ENCODE measurements around the gene NDUFAB1.
"Not testable (repeated sequence)": the region's sequence is repeated elsewhere in the genome, so short reads cannot be mapped to it uniquely, and the experiment has no call there.

NDUFAB1 gene

DNA sequence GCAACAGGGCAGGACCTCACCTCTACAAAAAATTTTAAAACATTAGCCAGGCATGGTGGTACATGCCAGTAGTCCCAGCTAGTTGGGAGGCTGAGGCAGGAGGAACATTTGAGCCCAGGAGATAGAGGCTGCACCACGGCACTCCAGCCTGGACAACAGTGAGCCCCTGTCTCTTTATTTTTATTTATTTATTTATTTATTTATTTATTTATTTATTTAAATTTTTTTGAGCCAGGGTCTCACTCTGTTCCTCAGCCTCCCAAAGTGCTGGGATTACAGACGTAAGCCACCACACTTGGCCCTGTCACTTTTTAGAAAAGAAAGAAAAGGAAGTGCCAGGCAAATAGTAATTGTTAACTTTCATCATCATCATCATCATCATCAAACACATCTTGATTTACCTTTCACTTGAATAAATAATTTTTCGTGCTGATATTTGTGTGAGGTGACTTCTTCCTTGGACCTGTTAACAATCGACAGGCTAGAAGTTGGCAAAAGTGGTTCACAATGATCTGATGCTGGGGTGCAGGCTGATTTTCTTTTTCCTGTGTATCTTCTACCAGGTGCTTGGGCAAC, 38.4 kb upstream of the NDUFAB1 start:
- TF ChIP-seq, protein P1, sequence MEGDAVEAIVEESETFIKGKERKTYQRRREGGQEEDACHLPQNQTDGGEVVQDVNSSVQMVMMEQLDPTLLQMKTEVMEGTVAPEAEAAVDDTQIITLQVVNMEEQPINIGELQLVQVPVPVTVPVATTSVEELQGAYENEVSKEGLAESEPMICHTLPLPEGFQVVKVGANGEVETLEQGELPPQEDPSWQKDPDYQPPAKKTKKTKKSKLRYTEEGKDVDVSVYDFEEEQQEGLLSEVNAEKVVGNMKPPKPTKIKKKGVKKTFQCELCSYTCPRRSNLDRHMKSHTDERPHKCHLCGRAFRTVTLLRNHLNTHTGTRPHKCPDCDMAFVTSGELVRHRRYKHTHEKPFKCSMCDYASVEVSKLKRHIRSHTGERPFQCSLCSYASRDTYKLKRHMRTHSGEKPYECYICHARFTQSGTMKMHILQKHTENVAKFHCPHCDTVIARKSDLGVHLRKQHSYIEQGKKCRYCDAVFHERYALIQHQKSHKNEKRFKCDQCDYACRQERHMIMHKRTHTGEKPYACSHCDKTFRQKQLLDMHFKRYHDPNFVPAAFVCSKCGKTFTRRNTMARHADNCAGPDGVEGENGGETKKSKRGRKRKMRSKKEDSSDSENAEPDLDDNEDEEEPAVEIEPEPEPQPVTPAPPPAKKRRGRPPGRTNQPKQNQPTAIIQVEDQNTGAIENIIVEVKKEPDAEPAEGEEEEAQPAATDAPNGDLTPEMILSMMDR (IDR thresholded peaks at IDR 0.05), result no peak
- Histone ChIP-seq H3K9me3 (no peaks in the 10 kb centered on the region), H3K4me3 (no peak overlapping the region), H3K27ac (no peak overlapping the region), H3K36me3 (peaks cover 27 to 58% (median 47%) of the 10 kb centered on the region in 3 donors), H3K27me3 (no peaks in the 10 kb centered on the region), H3K4me1 (peaks cover 0 to under 1% (median 0%) of the 10 kb centered on the region in 4 donors)
- DNase-seq, result no peak
- intact Hi-C loops (cut with DNase I; ENCODE audit: low total_unique reads), result no loop called here

DNA sequence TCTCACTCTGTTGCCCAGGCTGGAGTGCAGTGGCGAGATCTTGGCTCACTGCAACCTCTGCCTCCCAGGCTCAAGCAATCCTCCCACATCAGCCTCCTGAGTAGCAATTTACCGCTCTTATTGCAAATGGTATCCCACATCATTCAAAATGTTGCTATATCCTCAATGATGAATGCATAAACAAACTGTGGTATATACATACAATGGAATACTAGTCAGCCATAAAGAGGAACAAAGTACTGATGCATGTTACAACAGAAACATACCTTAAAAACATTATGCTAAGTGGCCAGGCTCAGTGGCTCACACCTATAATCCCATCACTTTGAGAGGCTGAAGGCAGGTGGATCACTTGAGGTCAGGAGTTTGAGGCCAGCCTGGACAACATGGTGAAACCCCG, 35.8 kb upstream of the NDUFAB1 start:
- H3K4me1 ChIP-seq; H3K9me3 ChIP-seq; H3K27ac ChIP-seq; DNase-seq; H3K4me3 ChIP-seq; H3K27me3 ChIP-seq; intact Hi-C loops (cut with DNase I; ENCODE audit: low total_unique reads): not testable (repeated sequence)
- H3K36me3 ChIP-seq, result peaks cover 21 to 70% (median 59%) of the 10 kb centered on the region in 3 donors

DNA sequence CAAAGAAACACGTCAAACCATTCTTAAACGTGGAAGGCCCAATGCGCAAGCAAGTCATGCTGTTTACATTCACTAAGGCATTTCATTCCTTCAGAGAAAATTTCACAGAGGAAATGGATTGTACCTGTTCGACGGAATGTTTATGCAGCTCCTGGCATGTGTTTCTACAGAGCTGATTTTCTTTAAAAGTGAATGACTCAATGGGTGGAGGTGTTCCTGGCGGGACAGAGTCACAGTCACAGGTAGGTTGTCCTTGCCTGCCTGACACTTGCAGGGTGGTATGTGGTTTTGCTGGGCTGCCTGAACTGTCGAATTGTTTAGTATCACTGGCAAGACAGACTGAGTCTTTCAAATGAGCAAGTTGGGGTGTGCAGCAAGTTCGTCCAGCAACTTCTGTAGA, 33.4 kb upstream of the NDUFAB1 start:
- H3K27me3 ChIP-seq, result no peaks in the 10 kb centered on the region
- DNase-seq, result no peak
- H3K36me3 ChIP-seq, result peaks cover 33 to 73% (median 65%) of the 10 kb centered on the region in 3 donors
- H3K4me1 ChIP-seq, result no peaks in the 10 kb centered on the region
- H3K4me3 ChIP-seq, result no peak overlapping the region
- no peak overlapping the region for H3K27ac ChIP-seq
- TF ChIP-seq, protein P1 (IDR thresholded peaks at IDR 0.05), result no peak
- H3K9me3 ChIP-seq, result no peaks in the 10 kb centered on the region
- intact Hi-C loops (cut with DNase I; ENCODE audit: low total_unique reads), result no loop called here

DNA sequence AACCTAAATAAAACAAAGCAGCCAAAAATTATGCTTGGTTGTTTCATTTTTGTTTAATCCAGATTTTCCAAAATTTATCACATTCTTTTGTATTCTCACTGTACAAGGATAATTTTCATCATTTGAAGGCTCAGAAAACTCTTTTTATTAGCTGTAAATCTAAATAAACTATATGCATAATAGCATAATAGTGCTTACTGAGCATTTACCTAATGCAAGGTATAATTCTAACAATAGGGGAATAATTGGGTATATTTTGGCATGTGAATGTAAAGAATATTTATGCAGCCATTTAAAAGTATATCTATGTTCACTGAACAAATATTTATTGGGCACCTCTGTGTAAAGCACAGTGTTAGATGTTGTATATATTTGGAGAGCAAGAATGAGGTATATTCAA, 28.0 kb upstream of the NDUFAB1 start:
- TF ChIP-seq, protein P1 (IDR thresholded peaks at IDR 0.05), result no peak
- Histone ChIP-seq H3K9me3 (no peaks in the 10 kb centered on the region), H3K36me3 (peaks cover 60 to 90% (median 79%) of the 10 kb centered on the region in 3 donors), H3K27me3 (no peaks in the 10 kb centered on the region), H3K4me3 (no peak overlapping the region), H3K4me1 (no peaks in the 10 kb centered on the region), H3K27ac (no peak overlapping the region)
- intact Hi-C loops (cut with DNase I; ENCODE audit: low total_unique reads), result no loop called here
- no peak for DNase-seq

DNA sequence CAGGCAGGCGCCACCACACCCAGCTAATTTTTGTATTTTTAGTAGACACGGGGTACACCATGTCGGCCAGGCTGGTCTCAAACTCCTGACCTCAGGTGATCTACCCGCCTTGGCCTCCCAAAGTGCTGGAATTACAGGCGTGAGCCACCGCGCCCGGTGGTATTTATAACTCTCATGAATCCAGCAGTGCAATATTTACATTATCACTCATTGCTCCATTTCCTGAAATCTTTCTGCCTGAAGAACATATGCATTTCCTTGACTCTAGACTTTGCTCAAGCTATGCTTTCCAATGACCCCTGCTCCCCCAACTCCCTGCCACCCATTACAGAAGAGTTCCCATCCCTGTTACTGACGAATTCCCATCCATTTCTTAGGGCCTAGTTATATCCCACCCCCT, 19.7 kb upstream of the NDUFAB1 start:
- intact Hi-C loops (cut with DNase I; ENCODE audit: low total_unique reads), result no loop called here
- Histone ChIP-seq H3K36me3 (peaks cover 34 to 75% (median 40%) of the 10 kb centered on the region in 3 donors), H3K9me3 (no peaks in the 10 kb centered on the region), H3K27ac (no peak overlapping the region), H3K4me1 (no peaks in the 10 kb centered on the region), H3K27me3 (no peaks in the 10 kb centered on the region), H3K4me3 (no peak overlapping the region)
- no peak for DNase-seq
- TF ChIP-seq, protein P1 (IDR thresholded peaks at IDR 0.05), result no peak

DNA sequence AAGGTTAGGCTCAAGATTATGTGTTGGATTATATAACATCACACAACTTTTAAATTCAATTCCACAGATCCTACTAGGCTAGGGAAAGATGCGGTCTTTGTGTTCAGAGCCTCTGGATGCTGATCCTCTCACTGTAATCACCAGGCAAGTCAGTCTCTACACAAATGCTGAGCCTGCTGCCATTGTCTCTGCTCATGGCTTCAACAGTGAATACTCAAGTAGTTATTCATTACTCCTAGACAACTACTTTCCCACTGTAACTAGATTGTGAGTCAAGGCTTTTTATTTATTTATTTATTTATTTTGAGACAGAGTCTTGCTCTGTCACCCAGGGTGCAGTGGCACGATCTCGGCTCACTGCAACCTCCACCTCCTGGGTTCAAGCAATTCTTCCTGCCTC, 15.8 kb upstream of the NDUFAB1 start:
- Histone ChIP-seq H3K4me1 (no peaks in the 10 kb centered on the region), H3K27ac (no peak overlapping the region), H3K9me3 (no peaks in the 10 kb centered on the region), H3K36me3 (peaks cover 4 to 63% (median 24%) of the 10 kb centered on the region in 3 donors), H3K4me3 (no peak overlapping the region), H3K27me3 (no peaks in the 10 kb centered on the region)
- intact Hi-C loops (cut with DNase I; ENCODE audit: low total_unique reads), result no loop called here
- no peak for DNase-seq
- TF ChIP-seq, protein P1 (IDR thresholded peaks at IDR 0.05), result no peak

DNA sequence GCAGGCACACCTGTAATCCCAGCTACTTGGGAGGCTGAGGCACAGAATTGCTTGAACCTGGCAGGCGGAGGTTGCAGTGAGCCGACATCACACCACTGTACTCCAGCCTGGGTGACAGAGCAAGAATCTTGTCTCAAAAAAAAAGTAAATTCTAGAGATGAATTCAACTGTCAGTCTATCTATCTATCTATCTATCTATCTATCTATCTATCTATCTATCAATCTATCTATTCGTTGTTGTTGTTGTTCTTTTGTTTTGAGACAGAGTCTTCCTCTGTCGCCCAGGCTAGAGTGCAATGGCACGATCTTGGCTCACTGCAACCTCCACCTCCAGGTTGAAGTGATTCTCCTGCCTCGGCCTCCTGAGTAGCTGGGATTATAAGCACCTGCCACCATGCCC, 14.8 kb upstream of the NDUFAB1 start:
- H3K27me3 ChIP-seq; DNase-seq; H3K9me3 ChIP-seq; H3K4me1 ChIP-seq; intact Hi-C loops (cut with DNase I; ENCODE audit: low total_unique reads); H3K27ac ChIP-seq; H3K4me3 ChIP-seq: not testable (repeated sequence)
- H3K36me3 ChIP-seq, result peaks cover 0 to 63% (median 33%) of the 10 kb centered on the region in 3 donors

Data from tibial artery (tissue), 4 donors.